HepG2 (cell line): ENCODE results near the gene DTYMK. TPM values are rescaled to one million over a fixed set of nuclear protein-coding genes. Genes with fewer than 3 reads are reported as not detected.
A peak's percentile ranks its signal among the peaks of the same experiment; 100 is the strongest.

ENCODE experiments used
- ARID4A ChIP-seq: sonication (generic); formaldehyde crosslinking; IDR thresholded peaks from 2 replicates; pipeline ENCODE4 v1.5.0; 2020; ENCODE audit warnings: mild to moderate bottlenecking, missing genetic modification reagents, borderline replicate concordance
- FOXP1 ChIP-seq, 2 experiments: fragments of 450-650 bp in 1 of 2; IDR thresholded peaks; 2 replicates each; pipeline ENCODE4 v1.6.1; 2017 to 2018; ENCODE audit warnings: antibody characterized with exemption in 1 of 2
- HNRNPH1 ChIP-seq: fragments of 200-400 bp; formaldehyde crosslinking; optimal IDR thresholded peaks from 2 replicates; pipeline ENCODE3; 2017; ENCODE audit warnings: mild to moderate bottlenecking, low read depth, low read length
- JDP2 ChIP-seq: sonication (generic); formaldehyde crosslinking; IDR thresholded peaks from 2 replicates; pipeline ENCODE4 v1.8.1; 2022; ENCODE audit warnings: missing genetic modification reagents, borderline replicate concordance
- MAFG ChIP-seq: sonication (generic); formaldehyde crosslinking; IDR thresholded peaks from 2 replicates; pipeline ENCODE4 v1.5.1; 2020; ENCODE audit warnings: mild to moderate bottlenecking, missing genetic modification reagents
- PCBP2 ChIP-seq: fragments of 200-400 bp; formaldehyde crosslinking; optimal IDR thresholded peaks from 2 replicates; pipeline ENCODE3; 2018; ENCODE audit warnings: low read length, low read depth; ENCODE audit not compliant: poor library complexity, severe bottlenecking
- POGK ChIP-seq: sonication (generic); formaldehyde crosslinking; conservative IDR thresholded peaks from 2 replicates; pipeline ENCODE4 v1.8.0; 2022; ENCODE audit warnings: mild to moderate bottlenecking, moderate library complexity, missing genetic modification reagents
- RBAK ChIP-seq: sonication (generic); formaldehyde crosslinking; IDR thresholded peaks from 2 replicates; pipeline ENCODE4 v1.5.1; 2020; ENCODE audit warnings: mild to moderate bottlenecking, missing genetic modification reagents
- REL ChIP-seq: sonication (generic); formaldehyde crosslinking; conservative IDR thresholded peaks from 2 replicates; pipeline ENCODE4 v1.8.0; 2022; ENCODE audit warnings: mild to moderate bottlenecking, missing genetic modification reagents, moderate library complexity
- SALL2 ChIP-seq: sonication (generic); formaldehyde crosslinking; IDR thresholded peaks from 2 replicates; pipeline ENCODE4 v1.8.1; 2023; ENCODE audit warnings: mild to moderate bottlenecking, missing genetic modification reagents, inconsistent platforms
- THAP11 ChIP-seq: IDR thresholded peaks from 2 replicates; pipeline ENCODE4 v1.6.1; 2016; ENCODE audit warnings: missing biosample characterization, missing genetic modification reagents
- USF2 ChIP-seq, 2 experiments: sonication (generic) in 1 of 2; formaldehyde crosslinking in 1 of 2; IDR thresholded peaks; 2 replicates each; pipeline versions ENCODE4 v1.5.1 to v1.6.1; 2011 to 2020; ENCODE audit warnings: borderline replicate concordance in 1 of 2, low read depth in 1 of 2, low read length in 1 of 2, mild to moderate bottlenecking in 1 of 2, missing genetic modification reagents in 1 of 2, moderate library complexity in 1 of 2
- ZNF230 ChIP-seq: sonication (generic); formaldehyde crosslinking; IDR thresholded peaks from 2 replicates; pipeline ENCODE4 v1.4.0; 2020; ENCODE audit warnings: mild to moderate bottlenecking, missing genetic modification reagents
- ZNF292 ChIP-seq: sonication (generic); formaldehyde crosslinking; IDR thresholded peaks from 2 replicates; pipeline ENCODE4 v1.8.1; 2022; ENCODE audit warnings: mild to moderate bottlenecking, low read depth, missing genetic modification reagents, borderline replicate concordance
- ZNF326 ChIP-seq: sonication (generic); formaldehyde crosslinking; IDR thresholded peaks from 2 replicates; pipeline ENCODE4 v1.4.0; 2020; ENCODE audit warnings: missing genetic modification reagents, borderline replicate concordance
- ZNF333 ChIP-seq: sonication (generic); formaldehyde crosslinking; IDR thresholded peaks from 2 replicates; pipeline ENCODE4 v1.4.0; 2020; ENCODE audit warnings: mild to moderate bottlenecking, missing genetic modification reagents, borderline replicate concordance
- ZNF367 ChIP-seq: sonication (generic); formaldehyde crosslinking; IDR thresholded peaks from 2 replicates; pipeline ENCODE4 v1.4.0; 2020; ENCODE audit warnings: missing genetic modification reagents, borderline replicate concordance
- ZNF414 ChIP-seq: sonication (generic); formaldehyde crosslinking; IDR thresholded peaks from 2 replicates; pipeline ENCODE4 v1.5.0; 2020; ENCODE audit warnings: missing genetic modification reagents
- ZNF720 ChIP-seq: sonication (generic); formaldehyde crosslinking; IDR thresholded peaks from 2 replicates; pipeline ENCODE4 v1.4.0; 2020; ENCODE audit warnings: missing genetic modification reagents
- ZSCAN31 ChIP-seq: sonication (generic); formaldehyde crosslinking; IDR thresholded peaks from 2 replicates; pipeline ENCODE4 v1.5.0; 2020; ENCODE audit warnings: low read depth, mild to moderate bottlenecking, missing genetic modification reagents
- polyA plus RNA-seq, 8 experiments: library from polyadenylated mRNA; depleted of rRNA in 3 of 8; stranded (reverse) in 7 of 8; unstranded in 1 of 8; fragments of >200 nt; fragmentation: Illumina TruSeq in 4 of 8; extraction: Trizol in 4 of 8; gene quantifications; 2 replicates each; pipeline versions ENCODE4 v1.2.1 to v1.2.3, GENCODE V29; 2011 to 2016; ENCODE audit warnings: low read depth in 4 of 8, missing spikeins in 1 of 8, mixed read lengths in 1 of 8; ENCODE audit not compliant: insufficient read depth in 1 of 8
- total RNA-seq, 5 experiments: library from RNA; depleted of rRNA; stranded (reverse); fragments of >200 nt; fragmentation: Illumina TruSeq; extraction: Trizol; gene quantifications; 2 replicates each; pipeline ENCODE4 v1.2.3, GENCODE V29; 2016; ENCODE audit warnings: low read depth in 1 of 5

Gene DTYMK
- total and polyA plus RNA-seq, 2 of the 13 experiments (the other 11 are each of a cell fraction or from before 2014, with no cell fraction given), result 57.5 to 134 TPM

- TF ChIP-seq JDP2 (CRISPR knock-in tag) (no peak), ZNF367 (CRISPR knock-in tag) (no peak), ARID4A (peak; percentile 72; the same call in 1 of the 2 replicates), RBAK (CRISPR knock-in tag) (no peak), USF2 (IDR thresholded peaks at IDR 0.05; ENCODE audit: low read depth, low read length) (no peak), USF2 (CRISPR knock-in tag; IDR thresholded peaks at IDR 0.05; ENCODE audit: borderline replicate concordance) (no peak), POGK (CRISPR knock-in tag) (peak; percentile 63; the same call in 1 of the 2 replicates), ZNF720 (no peak), ZNF292 (CRISPR knock-in tag) (no peak), THAP11 (CRISPR knock-in tag) (peak; percentile 64), PCBP2 (no peak), ZNF230 (no peak), ZNF333 (CRISPR knock-in tag) (no peak), SALL2 (no peak), ZSCAN31 (CRISPR knock-in tag) (peak; percentile 67; the same call in 1 of the 2 replicates), HNRNPH1 (no peak), ZNF414 (CRISPR knock-in tag) (no peak), MAFG (CRISPR knock-in tag) (no peak), ZNF326 (CRISPR knock-in tag) (no peak), FOXP1 (IDR thresholded peaks at IDR 0.05) (no peak), FOXP1 (CRISPR knock-in tag; IDR thresholded peaks at IDR 0.05) (no peak), REL (CRISPR knock-in tag) (no peak)
Observed at GRCh38 chr2:241659150-241659739, 27.4 kb downstream of the DTYMK start (continued).
